SK-N-SH (cell line): ENCODE results near the gene CFAP70. TPM values are rescaled to one million over a fixed set of nuclear protein-coding genes. Genes with fewer than 3 reads are reported as not detected.

Experiments used
- CTCF ChIA-PET: fragments of 300-600, 350-600 bp; formaldehyde crosslinking; extraction: SDS; loops from one replicate; lab custom pipeline; 2021; lab: Yijun Ruan, JAX
- POLR2A ChIA-PET: fragments of 350-600 bp; sonication (Branson Sonifier 250); formaldehyde crosslinking; extraction: SDS; loops from one replicate; lab custom pipeline; 2020; ENCODE audit warnings: antibody characterized with exemption, inconsistent platforms; lab: Yijun Ruan, JAX
- DNase-seq: peaks from one replicate; pipeline ENCODE4 v3.0.0; 2012
- H2AFZ ChIP-seq: fragments of 200-600 bp; sonication (generic); 2 replicates; pipeline ENCODE4 v1.8.1; 2016; ENCODE audit warnings: antibody characterized with exemption, mild to moderate bottlenecking, low read depth
- H3F3A ChIP-seq: fragments of 200-600 bp; sonication (generic); replicated peaks from 2 replicates; pipeline ENCODE3; 2016; ENCODE audit warnings: antibody characterized with exemption, mild to moderate bottlenecking; ENCODE audit not compliant: insufficient read depth
- H3K27ac ChIP-seq, 2 experiments: fragments of 200-500 bp in 1 of 2; fragments of 200-600 bp in 1 of 2; sonication (Bioruptor generic) in 1 of 2; sonication (generic), shearing (Covaris generic) in 1 of 2; 2 replicates each; pipeline versions ENCODE4 v1.5.1 to v1.6.1; 2014 to 2016; ENCODE audit warnings: low read depth in 2 of 2, inconsistent platforms in 1 of 2, low read length in 1 of 2, mild to moderate bottlenecking in 1 of 2, mixed read lengths in 1 of 2
- H3K27me3 ChIP-seq: fragments of 200-600 bp; sonication (generic), shearing (Covaris generic); 2 replicates; pipeline ENCODE4 v1.6.1; 2016; ENCODE audit warnings: mixed run types; ENCODE audit not compliant: insufficient read depth
- H3K36me3 ChIP-seq, 2 experiments: fragments of 200-500 bp in 1 of 2; fragments of 200-600 bp in 1 of 2; sonication (Bioruptor generic) in 1 of 2; sonication (generic) in 1 of 2; replicated peaks in 1 of 2; 2 replicates each; pipeline versions ENCODE3 to v1.5.1; 2014 to 2016; ENCODE audit warnings: low read length in 1 of 2, mild to moderate bottlenecking in 1 of 2; ENCODE audit not compliant: insufficient read depth in 2 of 2, control insufficient read depth in 1 of 2
- H3K4me1 ChIP-seq, 2 experiments: fragments of 200-500 bp in 1 of 2; fragments of 200-600 bp in 1 of 2; sonication (Bioruptor generic) in 1 of 2; sonication (generic), shearing (Covaris generic) in 1 of 2; 2 replicates each; pipeline versions ENCODE4 v1.5.1 to v1.6.1; 2014 to 2016; ENCODE audit warnings: low read depth in 1 of 2, low read length in 1 of 2, mixed run types in 1 of 2; ENCODE audit not compliant: insufficient read depth in 2 of 2, control insufficient read depth in 1 of 2
- H3K4me2 ChIP-seq: fragments of 200-600 bp; sonication (generic), shearing (Covaris generic); 2 replicates; pipeline ENCODE4 v1.6.1; 2017; ENCODE audit warnings: mixed run types
- H3K4me3 ChIP-seq, 2 experiments: fragments of 200-500 bp in 1 of 2; fragments of 200-600 bp in 1 of 2; sonication (Bioruptor generic) in 1 of 2; sonication (generic), shearing (Covaris generic) in 1 of 2; 2 replicates each; pipeline versions ENCODE4 v1.5.1 to v1.8.1; 2014 to 2016; ENCODE audit warnings: low read depth in 2 of 2, inconsistent platforms in 1 of 2, low read length in 1 of 2, mild to moderate bottlenecking in 1 of 2, mixed read lengths in 1 of 2, moderate library complexity in 1 of 2
- H3K79me2 ChIP-seq: fragments of 200-600 bp; sonication (generic); 2 replicates; pipeline ENCODE4 v1.8.1; 2017; ENCODE audit warnings: mild to moderate bottlenecking; ENCODE audit not compliant: insufficient read depth
- H3K9ac ChIP-seq: fragments of 200-600 bp; sonication (generic); 2 replicates; pipeline ENCODE4 v1.6.1; 2017; ENCODE audit warnings: mixed run types
- H3K9me2 ChIP-seq: fragments of 200-600 bp; sonication (generic); 2 replicates; pipeline ENCODE4 v1.6.1; 2017; ENCODE audit warnings: mixed run types
- H3K9me3 ChIP-seq: fragments of 200-600 bp; sonication (generic); 2 replicates; pipeline ENCODE4 v1.6.1; 2017; ENCODE audit warnings: mixed run types, mild to moderate bottlenecking, moderate library complexity
- H4K20me1 ChIP-seq: fragments of 200-600 bp; sonication (generic); 2 replicates; pipeline ENCODE4 v1.6.1; 2017; ENCODE audit warnings: mild to moderate bottlenecking, mixed run types; ENCODE audit not compliant: insufficient read depth
- ELF1 ChIP-seq: IDR thresholded peaks from 2 replicates; pipeline ENCODE4 v1.4.0; 2012
- EP300 ChIP-seq, 2 experiments: IDR thresholded peaks; 2 replicates each; pipeline versions ENCODE4 v1.4.0 to v1.6.1; 2012; ENCODE audit warnings: borderline replicate concordance in 1 of 2, low read depth in 1 of 2, low read length in 1 of 2
- EZH2phosphoT487 ChIP-seq: fragments of 200-600 bp; sonication (generic); IDR thresholded peaks from 2 replicates; pipeline ENCODE4 v1.6.1; 2017; ENCODE audit warnings: low read depth, mixed run types, mild to moderate bottlenecking, antibody characterized with exemption, moderate library complexity, borderline replicate concordance
- FOSL2 ChIP-seq: IDR thresholded peaks from 2 replicates; pipeline ENCODE4 v1.4.0; 2012; ENCODE audit warnings: low read depth, mild to moderate bottlenecking, moderate library complexity, borderline replicate concordance
- JUND ChIP-seq: IDR thresholded peaks from 2 replicates; pipeline ENCODE4 v1.4.0; 2012
- MEF2A ChIP-seq: IDR thresholded peaks from 2 replicates; pipeline ENCODE4 v1.4.0; 2012; ENCODE audit warnings: low read depth, borderline replicate concordance
- MXI1 ChIP-seq: IDR thresholded peaks from 2 replicates; pipeline ENCODE4 v1.6.1; 2012; ENCODE audit warnings: mild to moderate bottlenecking, low read depth, low read length, improper control_type of control experiment
- NRF1 ChIP-seq: IDR thresholded peaks from 2 replicates; pipeline ENCODE4 v1.6.1; 2012; ENCODE audit warnings: low read depth, mild to moderate bottlenecking, low read length
- RFX5 ChIP-seq: IDR thresholded peaks from 2 replicates; pipeline ENCODE4 v1.6.1; 2012; ENCODE audit warnings: mild to moderate bottlenecking, improper control_type of control experiment, low read length
- RXRA ChIP-seq: IDR thresholded peaks from 2 replicates; pipeline ENCODE4 v1.4.0; 2012; ENCODE audit warnings: low read depth, mild to moderate bottlenecking, borderline replicate concordance
- SMC3 ChIP-seq: IDR thresholded peaks from 2 replicates; pipeline ENCODE4 v1.6.1; 2012; ENCODE audit warnings: low read depth, low read length, improper control_type of control experiment
- TAF1 ChIP-seq: IDR thresholded peaks from 2 replicates; pipeline ENCODE4 v1.6.1; 2012; ENCODE audit warnings: low read depth, mild to moderate bottlenecking, low read length, moderate library complexity, borderline replicate concordance
- TCF12 ChIP-seq: IDR thresholded peaks from 2 replicates; pipeline ENCODE4 v1.4.0; 2012
- TEAD4 ChIP-seq: IDR thresholded peaks from 2 replicates; pipeline ENCODE4 v1.4.0; 2012; ENCODE audit warnings: mild to moderate bottlenecking, borderline replicate concordance; ENCODE audit not compliant: insufficient read depth
- USF2 ChIP-seq: fragments of 150-350 bp; IDR thresholded peaks from 2 replicates; pipeline ENCODE4 v1.6.1; 2017; ENCODE audit warnings: antibody characterized with exemption, low read length, low read depth, borderline replicate concordance
- YY1 ChIP-seq: IDR thresholded peaks from 2 replicates; pipeline ENCODE4 v1.4.0; 2012; ENCODE audit warnings: low read depth, mild to moderate bottlenecking
- WGBS: methylation state at CpG from one replicate; pipeline ENCODE4 v1.1.6; 2017; ENCODE audit warnings: low lambda C conversion rate; 5-methylcytosine and 5-hydroxymethylcytosine counted together
- polyA plus RNA-seq, 3 experiments: library from polyadenylated mRNA; depleted of rRNA; stranded (reverse); fragments of >200 nt; gene quantifications; 2 replicates each; pipeline ENCODE4 v1.2.3, GENCODE V29; 2012
- TF ChIP-seq, protein P1 (sequence below): fragments of 200-600 bp; sonication (generic); IDR thresholded peaks from 2 replicates; pipeline ENCODE4 v1.6.1; 2017; ENCODE audit warnings: antibody characterized with exemption, mild to moderate bottlenecking, moderate library complexity
- TF ChIP-seq, protein P2 (sequence below): IDR thresholded peaks from 2 replicates; pipeline ENCODE4 v1.4.0; 2012; ENCODE audit warnings: low read depth
- TF ChIP-seq, protein P3 (sequence below): fragments of 150-350 bp; IDR thresholded peaks from 2 replicates; pipeline ENCODE4 v1.6.1; 2016; ENCODE audit warnings: mild to moderate bottlenecking, low read depth, low read length
- TF ChIP-seq, protein P4 (sequence below): IDR thresholded peaks from 2 replicates; pipeline ENCODE4 v1.6.1; 2012; ENCODE audit warnings: mild to moderate bottlenecking, low read depth, low read length, moderate library complexity

Gene CFAP70
- polyA plus RNA-seq, 1 of the 3 experiments (the other 2 are of a cell fraction) = 0.74 TPM

GRCh38 chr10:73357166-73357565 lies 1.5 kb downstream of the CFAP70 start (continued):
- TF ChIP-seq EZH2phosphoT487 = no peak

DNA sequence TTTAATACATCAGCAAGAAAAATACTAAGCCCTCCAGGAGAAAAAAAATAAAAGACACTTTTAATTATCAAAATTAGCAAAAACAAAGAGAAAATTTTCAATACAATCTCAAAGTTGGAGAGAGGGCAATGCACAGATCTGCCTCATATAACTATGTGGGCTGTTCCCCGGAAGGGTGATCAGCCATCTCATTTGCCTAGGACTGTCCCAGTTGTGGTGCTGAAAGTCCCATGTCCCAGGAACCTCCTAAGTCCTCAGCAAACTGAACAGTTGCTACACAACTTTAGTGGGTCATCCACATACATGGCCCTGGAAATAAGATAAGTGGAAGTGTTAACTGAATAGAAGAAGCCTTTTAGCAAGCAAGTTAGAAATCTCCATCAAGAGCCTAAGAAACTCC lies 14.4 kb downstream of the CFAP70 start:
- Histone ChIP-seq H3K79me2 (no peaks in the 10 kb centered on the region), H3K27me3 (no peaks in the 10 kb centered on the region), H2AFZ (no peak overlapping the region), H4K20me1 (no peaks in the 10 kb centered on the region), H3K9ac (no peak overlapping the region), H3K4me3 (no peak overlapping the region), H3K36me3 (no peaks in the 10 kb centered on the region), H3K9me3 (no peaks in the 10 kb centered on the region), H3K4me2 (no peak overlapping the region), H3K4me1 (no peaks in the 10 kb centered on the region; a peak in 1 of 4 replicates), H3K9me2 (no peaks in the 10 kb centered on the region), H3K27ac (no peak overlapping the region), H3F3A (no peaks in the 10 kb centered on the region)
- CTCF ChIA-PET = no interaction called here
- TF ChIP-seq YY1 = no peak
- TF ChIP-seq JUND = no peak
- TF ChIP-seq EP300 (IDR thresholded peaks at IDR 0.05; ENCODE audit: borderline replicate concordance in 1 of 2, low read depth in 1 of 2, low read length in 1 of 2) = no peak
- no peak for TF ChIP-seq TCF12
- no peak for TF ChIP-seq ELF1
- TF ChIP-seq TEAD4 = no peak
- no peak for TF ChIP-seq RXRA
- TF ChIP-seq, protein P1, sequence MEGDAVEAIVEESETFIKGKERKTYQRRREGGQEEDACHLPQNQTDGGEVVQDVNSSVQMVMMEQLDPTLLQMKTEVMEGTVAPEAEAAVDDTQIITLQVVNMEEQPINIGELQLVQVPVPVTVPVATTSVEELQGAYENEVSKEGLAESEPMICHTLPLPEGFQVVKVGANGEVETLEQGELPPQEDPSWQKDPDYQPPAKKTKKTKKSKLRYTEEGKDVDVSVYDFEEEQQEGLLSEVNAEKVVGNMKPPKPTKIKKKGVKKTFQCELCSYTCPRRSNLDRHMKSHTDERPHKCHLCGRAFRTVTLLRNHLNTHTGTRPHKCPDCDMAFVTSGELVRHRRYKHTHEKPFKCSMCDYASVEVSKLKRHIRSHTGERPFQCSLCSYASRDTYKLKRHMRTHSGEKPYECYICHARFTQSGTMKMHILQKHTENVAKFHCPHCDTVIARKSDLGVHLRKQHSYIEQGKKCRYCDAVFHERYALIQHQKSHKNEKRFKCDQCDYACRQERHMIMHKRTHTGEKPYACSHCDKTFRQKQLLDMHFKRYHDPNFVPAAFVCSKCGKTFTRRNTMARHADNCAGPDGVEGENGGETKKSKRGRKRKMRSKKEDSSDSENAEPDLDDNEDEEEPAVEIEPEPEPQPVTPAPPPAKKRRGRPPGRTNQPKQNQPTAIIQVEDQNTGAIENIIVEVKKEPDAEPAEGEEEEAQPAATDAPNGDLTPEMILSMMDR = no peak
- TF ChIP-seq NRF1 = no peak
- TF ChIP-seq, protein P2, sequence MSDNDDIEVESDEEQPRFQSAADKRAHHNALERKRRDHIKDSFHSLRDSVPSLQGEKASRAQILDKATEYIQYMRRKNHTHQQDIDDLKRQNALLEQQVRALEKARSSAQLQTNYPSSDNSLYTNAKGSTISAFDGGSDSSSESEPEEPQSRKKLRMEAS = no peak
- no peak for TF ChIP-seq RFX5
- TF ChIP-seq USF2 = no peak
- TF ChIP-seq MEF2A = no peak
- TF ChIP-seq EZH2phosphoT487 = no peak
- POLR2A ChIA-PET = no interaction called here
- no peak for DNase-seq
- WGBS = 90% methylated on average over 1 of the region's 1 CpG

GRCh38 chr10:73340121-73340520 lies 18.5 kb downstream of the CFAP70 start:
- Histone ChIP-seq H3K4me1 (no peaks in the 10 kb centered on the region; a peak in 1 of 4 replicates), H3K9me3 (no peaks in the 10 kb centered on the region), H3K27ac (no peak overlapping the region), H2AFZ (no peak overlapping the region), H3K4me3 (no peak overlapping the region), H4K20me1 (no peaks in the 10 kb centered on the region), H3K27me3 (no peaks in the 10 kb centered on the region), H3K79me2 (no peaks in the 10 kb centered on the region), H3K36me3 (no peaks in the 10 kb centered on the region), H3K9ac (no peak overlapping the region), H3F3A (no peaks in the 10 kb centered on the region), H3K4me2 (no peak overlapping the region), H3K9me2 (no peaks in the 10 kb centered on the region)
- WGBS = no CpG with 5 or more reads among the region's 3 CpGs
- ChIA-PET CTCF (no interaction called here), POLR2A (interaction anchor here (0.6 kb wide), 1 partner anchor 310 kb away, joined by 4 read pairs; no protein-coding TSS in a partner anchor)
- DNase-seq = no peak
- TF ChIP-seq TAF1 = no peak
- no peak for TF ChIP-seq NRF1
- TF ChIP-seq JUND = no peak
- TF ChIP-seq, protein P3, sequence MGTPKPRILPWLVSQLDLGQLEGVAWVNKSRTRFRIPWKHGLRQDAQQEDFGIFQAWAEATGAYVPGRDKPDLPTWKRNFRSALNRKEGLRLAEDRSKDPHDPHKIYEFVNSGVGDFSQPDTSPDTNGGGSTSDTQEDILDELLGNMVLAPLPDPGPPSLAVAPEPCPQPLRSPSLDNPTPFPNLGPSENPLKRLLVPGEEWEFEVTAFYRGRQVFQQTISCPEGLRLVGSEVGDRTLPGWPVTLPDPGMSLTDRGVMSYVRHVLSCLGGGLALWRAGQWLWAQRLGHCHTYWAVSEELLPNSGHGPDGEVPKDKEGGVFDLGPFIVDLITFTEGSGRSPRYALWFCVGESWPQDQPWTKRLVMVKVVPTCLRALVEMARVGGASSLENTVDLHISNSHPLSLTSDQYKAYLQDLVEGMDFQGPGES = no peak
- TF ChIP-seq SMC3 = no peak
- TF ChIP-seq, protein P4, sequence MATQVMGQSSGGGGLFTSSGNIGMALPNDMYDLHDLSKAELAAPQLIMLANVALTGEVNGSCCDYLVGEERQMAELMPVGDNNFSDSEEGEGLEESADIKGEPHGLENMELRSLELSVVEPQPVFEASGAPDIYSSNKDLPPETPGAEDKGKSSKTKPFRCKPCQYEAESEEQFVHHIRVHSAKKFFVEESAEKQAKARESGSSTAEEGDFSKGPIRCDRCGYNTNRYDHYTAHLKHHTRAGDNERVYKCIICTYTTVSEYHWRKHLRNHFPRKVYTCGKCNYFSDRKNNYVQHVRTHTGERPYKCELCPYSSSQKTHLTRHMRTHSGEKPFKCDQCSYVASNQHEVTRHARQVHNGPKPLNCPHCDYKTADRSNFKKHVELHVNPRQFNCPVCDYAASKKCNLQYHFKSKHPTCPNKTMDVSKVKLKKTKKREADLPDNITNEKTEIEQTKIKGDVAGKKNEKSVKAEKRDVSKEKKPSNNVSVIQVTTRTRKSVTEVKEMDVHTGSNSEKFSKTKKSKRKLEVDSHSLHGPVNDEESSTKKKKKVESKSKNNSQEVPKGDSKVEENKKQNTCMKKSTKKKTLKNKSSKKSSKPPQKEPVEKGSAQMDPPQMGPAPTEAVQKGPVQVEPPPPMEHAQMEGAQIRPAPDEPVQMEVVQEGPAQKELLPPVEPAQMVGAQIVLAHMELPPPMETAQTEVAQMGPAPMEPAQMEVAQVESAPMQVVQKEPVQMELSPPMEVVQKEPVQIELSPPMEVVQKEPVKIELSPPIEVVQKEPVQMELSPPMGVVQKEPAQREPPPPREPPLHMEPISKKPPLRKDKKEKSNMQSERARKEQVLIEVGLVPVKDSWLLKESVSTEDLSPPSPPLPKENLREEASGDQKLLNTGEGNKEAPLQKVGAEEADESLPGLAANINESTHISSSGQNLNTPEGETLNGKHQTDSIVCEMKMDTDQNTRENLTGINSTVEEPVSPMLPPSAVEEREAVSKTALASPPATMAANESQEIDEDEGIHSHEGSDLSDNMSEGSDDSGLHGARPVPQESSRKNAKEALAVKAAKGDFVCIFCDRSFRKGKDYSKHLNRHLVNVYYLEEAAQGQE = no peak
- TF ChIP-seq, protein P2 = no peak
- no peak for TF ChIP-seq MXI1
- no peak for TF ChIP-seq FOSL2
